Stomach (tissue), 4 donors: ENCODE data around the gene SART1.

Source experiments
- POLR2AphosphoS5 ChIP-seq, 3 donors: sonication (generic); formaldehyde crosslinking; IDR thresholded peaks; one replicate each; pipeline ENCODE4 v1.6.1; 2016; ENCODE audit warnings: antibody characterized with exemption in 3 of 3
- TF ChIP-seq, protein P1 (sequence below), 7 experiments: fragments of 450-650 bp in 4 of 7; fragments of 200-600 bp in 3 of 7; sonication (generic) in 3 of 7; IDR thresholded peaks; one replicate each; pipeline ENCODE4 v1.5.1; 2016 to 2019; ENCODE audit warnings: antibody characterized with exemption in 7 of 7, control low read depth in 2 of 7, mild to moderate bottlenecking in 1 of 7

DNA sequence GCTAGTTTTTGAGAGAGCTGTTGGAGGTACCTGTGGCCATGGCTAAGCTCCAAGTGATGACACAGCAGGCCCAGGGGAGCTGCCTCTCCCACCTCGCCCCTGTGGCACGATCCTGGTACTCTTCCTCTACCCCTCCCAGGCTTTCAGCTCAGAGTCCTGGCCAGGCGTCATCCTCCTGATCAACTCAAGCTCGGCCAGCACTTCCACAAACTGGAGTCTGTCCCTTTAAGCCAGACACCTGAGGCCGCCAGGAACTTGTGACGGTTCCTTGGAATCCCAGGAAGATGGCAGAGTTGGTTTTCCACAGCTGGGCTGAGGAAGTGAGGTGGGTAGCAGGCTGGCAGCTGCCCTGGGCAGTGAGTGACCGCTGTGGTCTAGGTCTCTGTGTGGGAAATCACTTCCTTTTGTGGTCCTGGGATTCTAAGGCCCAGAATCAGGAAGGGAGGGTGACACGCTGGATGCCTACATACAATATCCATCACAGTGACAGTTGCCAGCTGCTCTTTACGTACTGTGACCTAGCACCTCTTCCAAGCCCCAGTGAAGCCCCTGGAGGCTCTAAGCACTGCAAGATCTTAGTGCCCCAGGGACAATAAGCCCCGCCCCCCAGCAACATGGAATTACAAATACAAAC, 47.1 kb downstream of the SART1 start:
- TF ChIP-seq, protein P1, sequence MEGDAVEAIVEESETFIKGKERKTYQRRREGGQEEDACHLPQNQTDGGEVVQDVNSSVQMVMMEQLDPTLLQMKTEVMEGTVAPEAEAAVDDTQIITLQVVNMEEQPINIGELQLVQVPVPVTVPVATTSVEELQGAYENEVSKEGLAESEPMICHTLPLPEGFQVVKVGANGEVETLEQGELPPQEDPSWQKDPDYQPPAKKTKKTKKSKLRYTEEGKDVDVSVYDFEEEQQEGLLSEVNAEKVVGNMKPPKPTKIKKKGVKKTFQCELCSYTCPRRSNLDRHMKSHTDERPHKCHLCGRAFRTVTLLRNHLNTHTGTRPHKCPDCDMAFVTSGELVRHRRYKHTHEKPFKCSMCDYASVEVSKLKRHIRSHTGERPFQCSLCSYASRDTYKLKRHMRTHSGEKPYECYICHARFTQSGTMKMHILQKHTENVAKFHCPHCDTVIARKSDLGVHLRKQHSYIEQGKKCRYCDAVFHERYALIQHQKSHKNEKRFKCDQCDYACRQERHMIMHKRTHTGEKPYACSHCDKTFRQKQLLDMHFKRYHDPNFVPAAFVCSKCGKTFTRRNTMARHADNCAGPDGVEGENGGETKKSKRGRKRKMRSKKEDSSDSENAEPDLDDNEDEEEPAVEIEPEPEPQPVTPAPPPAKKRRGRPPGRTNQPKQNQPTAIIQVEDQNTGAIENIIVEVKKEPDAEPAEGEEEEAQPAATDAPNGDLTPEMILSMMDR (IDR thresholded peaks at IDR 0.05) = no peak
- no peak for TF ChIP-seq POLR2AphosphoS5 (IDR thresholded peaks at IDR 0.05)
